Mesothelial cell of epicardium (in vitro differentiated cells): ENCODE results near the gene KANSL1. TPM values are rescaled to one million over a fixed set of nuclear protein-coding genes. Genes with fewer than 3 reads are reported as not detected.

ENCODE experiments used
- DNase-seq, 2 experiments: peaks; one replicate each; pipeline ENCODE4 v3.0.0; 2021; ENCODE audit warnings: low spot score in 2 of 2; ENCODE audit not compliant: unreplicated experiment in 2 of 2
- H3K27ac Mint-ChIP-seq: 2 replicates; pipeline ENCODE4 v1.8.0; 2021; ENCODE audit warnings: mixed read lengths
- H3K27me3 Mint-ChIP-seq: 2 replicates; pipeline ENCODE4 v1.8.0; 2021; ENCODE audit warnings: low read depth, mixed read lengths
- H3K36me3 Mint-ChIP-seq: 2 replicates; pipeline ENCODE4 v1.8.0; 2021; ENCODE audit warnings: mixed read lengths
- H3K4me1 Mint-ChIP-seq: 2 replicates; pipeline ENCODE4 v1.8.0; 2021; ENCODE audit warnings: mixed read lengths
- H3K4me3 Mint-ChIP-seq: 2 replicates; pipeline ENCODE4 v1.8.0; 2021; ENCODE audit warnings: mild to moderate bottlenecking, moderate library complexity, mixed read lengths
- H3K9me3 Mint-ChIP-seq: 2 replicates; pipeline ENCODE4 v1.8.0; 2021; ENCODE audit warnings: mixed read lengths
- CTCF ChIP-seq: fragments of 200-600 bp; sonication (generic); IDR thresholded peaks from one replicate; pipeline ENCODE4 v1.5.0; 2021; ENCODE audit warnings: antibody characterized with exemption; ENCODE audit not compliant: unreplicated experiment
- total RNA-seq: library from RNA; stranded (reverse); gene quantifications from 3 replicates; pipeline ENCODE4 v1.2.1, GENCODE V29; 2021

KANSL1 gene
- total RNA-seq, 1 donor from 2014 or later: 189 TPM

- no peaks in the 10 kb centered on the region for H3K4me1 Mint-ChIP-seq
- H3K36me3 Mint-ChIP-seq: peaks cover 51% of the 10 kb centered on the region
- H3K4me3 Mint-ChIP-seq: no peak overlapping the region
- TF ChIP-seq CTCF: no peak
- no peak overlapping the region for H3K27ac Mint-ChIP-seq
- H3K27me3 Mint-ChIP-seq: no peaks in the 10 kb centered on the region
- no peaks in the 10 kb centered on the region for H3K9me3 Mint-ChIP-seq
- DNase-seq: no peak
Measured at GRCh38 chr17:46036491-46036890, 156.7 kb downstream of the KANSL1 start.

GRCh38 chr17:46035112-46035818 is 158.0 kb downstream of the KANSL1 start:
- H3K27me3 Mint-ChIP-seq: no peaks in the 10 kb centered on the region
- H3K4me3 Mint-ChIP-seq: no peak overlapping the region
- TF ChIP-seq CTCF: no peak
- H3K9me3 Mint-ChIP-seq: no peaks in the 10 kb centered on the region
- no peak for DNase-seq
- H3K4me1 Mint-ChIP-seq: no peaks in the 10 kb centered on the region
- peaks cover 57% of the 10 kb centered on the region for H3K36me3 Mint-ChIP-seq
- H3K27ac Mint-ChIP-seq: no peak overlapping the region

GRCh38 chr17:46033392-46033791 is 159.8 kb downstream of the KANSL1 start:
- DNase-seq: no peak
- no peak overlapping the region for H3K27ac Mint-ChIP-seq
- no peak overlapping the region for H3K4me3 Mint-ChIP-seq
- H3K9me3 Mint-ChIP-seq: no peaks in the 10 kb centered on the region
- peaks cover 54% of the 10 kb centered on the region for H3K36me3 Mint-ChIP-seq
- no peaks in the 10 kb centered on the region for H3K4me1 Mint-ChIP-seq
- H3K27me3 Mint-ChIP-seq: no peaks in the 10 kb centered on the region
- TF ChIP-seq CTCF: no peak

- no peaks in the 10 kb centered on the region for H3K9me3 Mint-ChIP-seq
- H3K4me1 Mint-ChIP-seq: no peaks in the 10 kb centered on the region
- H3K27me3 Mint-ChIP-seq: no peaks in the 10 kb centered on the region
- H3K27ac Mint-ChIP-seq: no peak overlapping the region
- no peak for TF ChIP-seq CTCF
- no peak overlapping the region for H3K4me3 Mint-ChIP-seq
- H3K36me3 Mint-ChIP-seq: peaks cover 49% of the 10 kb centered on the region
- DNase-seq: no peak
Measured at GRCh38 chr17:46032909-46033308, 160.3 kb downstream of the KANSL1 start.

- peaks cover 47% of the 10 kb centered on the region for H3K36me3 Mint-ChIP-seq
- no peaks in the 10 kb centered on the region for H3K4me1 Mint-ChIP-seq
- TF ChIP-seq CTCF: no peak
- H3K27me3 Mint-ChIP-seq: no peaks in the 10 kb centered on the region
- H3K4me3 Mint-ChIP-seq: no peak overlapping the region
- DNase-seq: no peak
- no peaks in the 10 kb centered on the region for H3K9me3 Mint-ChIP-seq
- H3K27ac Mint-ChIP-seq: no peak overlapping the region
Measured at GRCh38 chr17:46031920-46032319, 161.3 kb downstream of the KANSL1 start.

- Mint-ChIP-seq H3K27ac (no peak overlapping the region), H3K27me3 (no peaks in the 10 kb centered on the region), H3K36me3 (peaks cover 47% of the 10 kb centered on the region), H3K4me3 (no peak overlapping the region), H3K9me3 (no peaks in the 10 kb centered on the region), H3K4me1 (no peaks in the 10 kb centered on the region)
- TF ChIP-seq CTCF: no peak
- DNase-seq: no peak
Measured at GRCh38 chr17:46031440-46031839, 161.8 kb downstream of the KANSL1 start.
